Measurements from ENCODE around the gene NBR1. TPM values are rescaled to one million over a fixed set of nuclear protein-coding genes. Genes with fewer than 3 reads are reported as not detected.
"Not testable (repeated sequence)": the region's sequence is repeated elsewhere in the genome, so short reads cannot be mapped to it uniquely, and the experiment has no call there.

NBR1 gene
- polyA plus RNA-seq, 3 donors from 2014 or later, result 59.3 to 96.7 (median 78.5) TPM

DNA sequence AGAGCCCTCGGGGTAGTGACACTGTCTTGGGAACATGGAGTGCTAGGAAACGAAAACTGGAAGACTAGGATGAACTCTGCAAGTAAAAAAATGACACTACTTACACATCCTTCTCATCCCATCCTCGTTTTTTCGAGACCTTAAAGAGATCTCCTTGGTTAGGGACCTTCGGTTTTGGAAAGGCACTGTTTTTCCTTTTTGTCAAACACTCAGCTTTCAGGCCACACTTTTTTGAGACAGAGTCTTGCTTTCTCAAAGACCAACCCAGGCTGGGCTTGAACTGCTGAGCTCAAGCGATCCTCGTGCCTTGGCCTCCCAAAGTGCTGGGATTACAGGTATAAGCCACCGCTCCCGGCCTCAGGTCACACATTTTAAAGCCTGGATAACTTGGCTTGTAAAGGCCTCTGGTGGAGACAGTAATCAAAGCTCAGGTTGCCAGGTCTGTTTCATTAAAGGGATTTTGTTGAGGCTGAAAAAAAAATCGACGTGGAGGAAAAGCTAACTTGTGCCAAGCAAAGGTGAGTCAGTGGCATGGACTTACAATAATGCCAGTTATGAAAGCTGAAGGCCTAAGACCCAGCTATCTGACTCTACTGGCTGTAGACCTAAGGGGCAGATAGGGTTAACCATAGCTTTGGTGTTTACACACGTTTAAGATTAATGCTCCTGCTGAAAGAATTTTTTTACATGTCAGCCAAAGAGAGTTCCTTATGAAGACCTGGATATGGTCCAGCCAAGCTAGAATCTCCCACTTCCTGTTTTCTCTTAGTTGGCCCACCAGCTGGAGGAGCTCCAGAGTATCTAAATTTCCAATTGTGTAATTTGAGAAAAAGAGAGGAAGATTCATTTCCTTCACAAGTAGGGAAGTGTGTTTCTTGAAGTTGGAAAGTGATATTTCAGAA, 823 bp downstream of the NBR1 start:
- Mint-ChIP-seq H3K4me3 (no peak overlapping the region), H3K27me3 (ENCODE audit: low read depth in 3 of 3) (no peaks in the 10 kb centered on the region), H3K4me1 (peaks cover 24 to 36% of the 10 kb centered on the region in 2 donors), H3K36me3 (peaks cover 0 to 15% (median 6%) of the 10 kb centered on the region in 3 donors), H3K9me3 (no peaks in the 10 kb centered on the region), H3K27ac (no peak overlapping the region)
- DNase-seq, result peak; percentile 6 to 11 (median 6)

DNA sequence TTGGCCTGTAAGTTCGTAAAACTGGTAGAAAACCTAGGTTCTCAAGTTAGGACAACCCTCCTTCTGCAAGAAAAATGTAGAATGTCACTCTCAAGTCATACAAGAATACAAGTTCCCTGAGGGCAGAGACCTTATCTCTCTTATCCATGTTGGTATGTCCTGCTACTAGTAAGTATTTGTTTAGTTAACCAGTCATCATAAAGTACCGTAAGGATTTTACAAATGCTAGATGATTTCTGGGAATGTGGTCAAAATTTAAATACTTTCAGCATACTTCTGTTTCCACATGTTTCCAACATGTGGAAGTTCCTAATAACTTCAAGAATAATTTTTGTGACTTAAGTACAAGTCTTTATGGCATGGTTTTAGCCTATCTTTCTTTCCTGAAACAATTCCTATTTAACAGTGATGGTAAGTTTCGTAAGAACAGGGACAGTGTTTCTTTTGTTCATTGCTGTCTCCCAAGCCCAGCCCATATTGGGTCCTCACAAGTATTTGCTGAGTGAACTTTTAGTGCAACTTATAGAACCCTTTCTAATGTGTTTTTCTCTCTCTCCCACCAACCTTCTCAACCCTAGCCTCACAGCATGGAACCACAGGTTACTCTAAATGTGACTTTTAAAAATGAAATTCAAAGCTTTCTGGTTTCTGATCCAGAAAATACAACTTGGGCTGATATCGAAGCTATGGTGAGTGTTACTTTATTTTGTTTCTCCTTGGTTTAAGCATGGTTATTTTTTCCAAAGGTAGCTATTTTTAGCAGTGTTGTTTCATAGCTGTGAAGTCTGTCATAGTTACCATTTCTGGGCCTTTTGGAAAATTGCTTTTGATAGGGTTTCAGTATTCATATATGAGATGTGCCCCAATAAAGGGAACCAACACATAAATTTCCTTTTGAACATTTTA, 4.5 kb downstream of the NBR1 start:
- Mint-ChIP-seq H3K27ac (peak overlapping the region in 4 of 6 donors; percentile 69 to 91 (median 80)), H3K4me3 (peak overlapping the region in 1 of 5 donors; percentile 35), H3K9me3 (no peaks in the 10 kb centered on the region), H3K36me3 (peaks cover 0 to 22% (median 19%) of the 10 kb centered on the region in 3 donors), H3K27me3 (ENCODE audit: low read depth in 3 of 3) (no peaks in the 10 kb centered on the region), H3K4me1 (peaks cover 32 to 47% of the 10 kb centered on the region in 2 donors)
- DNase-seq, result no peak

DNA sequence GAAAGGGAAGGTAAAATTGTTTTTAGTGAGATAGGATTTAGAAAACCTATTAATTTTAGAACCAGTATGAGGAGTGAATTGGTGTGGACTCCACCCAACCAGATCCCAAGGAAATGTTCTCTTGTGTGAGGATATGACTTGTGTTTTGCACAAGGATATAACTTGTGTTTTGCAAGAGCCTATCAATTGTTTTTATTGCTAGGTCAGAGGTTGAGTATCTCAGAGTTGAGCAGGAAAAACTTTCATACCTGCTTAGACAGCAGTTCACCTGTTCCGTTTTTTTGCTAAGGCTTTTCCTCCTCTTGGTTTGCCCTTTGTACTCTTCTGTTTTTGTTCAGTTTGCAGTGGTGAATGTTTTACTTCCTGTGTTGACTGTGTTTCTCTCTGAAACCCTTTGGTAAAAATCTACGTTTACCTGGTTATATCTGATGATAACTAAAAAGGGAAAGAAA, 5.1 kb downstream of the NBR1 start:
- Mint-ChIP-seq H3K36me3 (peaks cover 0 to 22% (median 19%) of the 10 kb centered on the region in 3 donors), H3K4me3 (peak overlapping the region in 2 of 5 donors; percentile 6 to 37), H3K9me3 (no peaks in the 10 kb centered on the region), H3K4me1 (peaks cover 32 to 47% of the 10 kb centered on the region in 2 donors), H3K27me3 (ENCODE audit: low read depth in 3 of 3) (no peaks in the 10 kb centered on the region), H3K27ac (peak overlapping the region in 5 of 6 donors; percentile 69 to 91 (median 80))
- DNase-seq, result no peak

DNA sequence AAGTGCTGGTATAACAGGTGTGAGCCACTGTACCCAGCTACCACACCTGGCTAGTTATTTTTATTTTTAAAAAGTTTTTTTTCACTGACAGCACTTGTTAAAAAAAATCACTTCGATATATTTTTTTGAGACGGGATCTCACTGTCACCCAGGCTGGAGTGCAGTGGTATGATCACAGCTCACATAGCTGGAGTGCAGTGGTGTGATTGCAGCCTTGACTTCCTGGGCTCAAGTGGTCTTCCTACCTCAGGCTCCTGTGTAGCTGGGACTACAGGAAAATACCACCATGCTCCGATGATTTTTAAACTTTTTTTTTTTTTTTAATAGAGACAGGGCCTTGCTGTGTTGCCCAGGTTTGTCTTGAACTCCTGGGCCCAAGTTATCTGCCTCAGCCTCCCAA, 12.9 kb downstream of the NBR1 start:
- Mint-ChIP-seq H3K4me1 (no peaks in the 10 kb centered on the region), H3K36me3 (peaks cover 9 to 18% (median 10%) of the 10 kb centered on the region in 3 donors), H3K27ac (no peak overlapping the region), H3K4me3 (no peak overlapping the region), H3K9me3 (no peaks in the 10 kb centered on the region), H3K27me3 (ENCODE audit: low read depth in 3 of 3) (no peaks in the 10 kb centered on the region)
- DNase-seq, result no peak

DNA sequence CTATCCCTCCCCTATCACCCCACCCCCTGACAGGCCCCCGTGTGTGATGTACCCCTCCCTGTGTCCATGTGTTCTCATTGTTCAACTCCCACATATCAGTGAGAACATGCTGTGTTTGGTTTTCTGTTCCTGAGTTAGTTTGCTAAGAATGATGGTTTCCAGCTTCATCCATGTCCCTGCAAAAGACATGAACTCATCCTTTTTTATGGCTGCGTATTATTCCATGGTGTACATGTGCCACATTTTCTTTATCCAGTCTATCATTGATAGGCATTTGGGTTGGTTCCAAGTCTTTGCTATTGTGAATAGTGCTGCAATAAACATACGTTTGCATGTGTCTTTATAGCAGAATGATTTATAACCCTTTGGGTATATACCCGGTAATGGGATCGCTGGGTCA, 15.6 kb downstream of the NBR1 start:
- H3K4me3 Mint-ChIP-seq; H3K27me3 Mint-ChIP-seq (ENCODE audit: low read depth in 3 of 3); H3K9me3 Mint-ChIP-seq; H3K4me1 Mint-ChIP-seq; DNase-seq: not testable (repeated sequence)
- Mint-ChIP-seq H3K27ac (peak overlapping the region in 1 of 6 donors; percentile 34), H3K36me3 (peaks cover 8 to 38% (median 18%) of the 10 kb centered on the region in 3 donors)

DNA sequence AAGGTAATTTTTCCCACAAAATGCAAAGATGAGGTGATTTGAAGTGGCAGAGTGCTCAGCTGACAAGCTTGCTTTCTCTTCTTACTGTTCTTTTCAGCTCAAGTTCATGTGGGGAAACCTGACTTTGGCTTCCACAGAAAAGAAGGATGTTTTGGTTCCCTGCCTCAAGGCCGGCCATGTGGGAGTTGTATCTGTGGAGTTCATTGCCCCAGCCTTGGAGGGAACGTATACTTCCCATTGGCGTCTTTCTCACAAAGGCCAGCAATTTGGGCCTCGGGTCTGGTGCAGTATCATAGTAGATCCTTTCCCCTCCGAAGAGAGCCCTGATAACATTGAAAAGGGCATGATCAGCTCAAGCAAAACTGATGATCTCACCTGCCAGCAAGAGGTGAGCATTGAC, 22.2 kb downstream of the NBR1 start:
- Mint-ChIP-seq H3K27ac (peak overlapping the region in 1 of 6 donors; percentile 29), H3K9me3 (no peaks in the 10 kb centered on the region), H3K4me3 (no peak overlapping the region), H3K4me1 (peaks cover 0 to 4% of the 10 kb centered on the region in 2 donors), H3K27me3 (ENCODE audit: low read depth in 3 of 3) (no peaks in the 10 kb centered on the region), H3K36me3 (peaks cover 24 to 62% (median 36%) of the 10 kb centered on the region in 3 donors)
- no peak for DNase-seq

DNA sequence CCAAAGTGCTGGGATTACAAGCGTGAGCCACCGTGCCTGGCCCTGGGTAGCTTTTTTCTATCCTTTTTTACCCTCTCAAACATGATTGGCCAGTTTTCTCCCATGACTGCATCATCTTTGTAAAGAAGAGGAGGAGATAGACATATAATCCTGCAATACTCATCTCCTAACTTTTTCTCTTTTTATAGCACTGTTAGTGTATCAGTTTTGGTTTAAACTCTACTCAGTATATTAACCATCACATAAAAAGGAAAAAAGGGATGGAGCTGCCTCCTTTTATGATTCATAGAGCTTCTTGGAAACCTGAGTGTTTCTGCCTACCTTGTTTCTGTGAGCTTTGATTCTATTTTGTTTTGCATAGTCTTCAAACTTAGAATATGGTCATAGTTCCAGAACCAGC, 28.6 kb downstream of the NBR1 start:
- Mint-ChIP-seq H3K27ac (no peak overlapping the region), H3K27me3 (ENCODE audit: low read depth in 3 of 3) (no peaks in the 10 kb centered on the region), H3K36me3 (peaks cover 31 to 52% (median 33%) of the 10 kb centered on the region in 3 donors), H3K4me1 (no peaks in the 10 kb centered on the region), H3K9me3 (no peaks in the 10 kb centered on the region), H3K4me3 (no peak overlapping the region)
- no peak for DNase-seq

DNA sequence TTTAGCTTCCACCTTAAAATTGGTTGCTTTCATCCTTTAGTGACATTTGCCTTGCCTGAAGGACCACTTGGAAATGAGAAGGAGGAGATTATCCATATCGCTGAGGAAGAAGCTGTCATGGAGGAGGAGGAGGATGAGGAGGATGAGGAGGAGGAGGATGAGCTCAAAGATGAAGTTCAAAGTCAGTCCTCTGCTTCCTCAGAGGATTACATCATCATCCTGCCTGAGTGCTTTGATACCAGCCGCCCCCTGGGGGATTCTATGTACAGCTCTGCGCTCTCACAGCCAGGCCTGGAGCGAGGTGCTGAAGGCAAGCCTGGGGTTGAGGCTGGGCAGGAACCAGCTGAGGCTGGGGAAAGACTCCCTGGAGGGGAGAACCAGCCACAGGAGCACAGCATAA, 29.1 kb downstream of the NBR1 start:
- no peak overlapping the region for H3K27ac Mint-ChIP-seq
- no peak overlapping the region for H3K4me3 Mint-ChIP-seq
- H3K36me3 Mint-ChIP-seq, result peaks cover 30 to 51% (median 33%) of the 10 kb centered on the region in 3 donors

DNA sequence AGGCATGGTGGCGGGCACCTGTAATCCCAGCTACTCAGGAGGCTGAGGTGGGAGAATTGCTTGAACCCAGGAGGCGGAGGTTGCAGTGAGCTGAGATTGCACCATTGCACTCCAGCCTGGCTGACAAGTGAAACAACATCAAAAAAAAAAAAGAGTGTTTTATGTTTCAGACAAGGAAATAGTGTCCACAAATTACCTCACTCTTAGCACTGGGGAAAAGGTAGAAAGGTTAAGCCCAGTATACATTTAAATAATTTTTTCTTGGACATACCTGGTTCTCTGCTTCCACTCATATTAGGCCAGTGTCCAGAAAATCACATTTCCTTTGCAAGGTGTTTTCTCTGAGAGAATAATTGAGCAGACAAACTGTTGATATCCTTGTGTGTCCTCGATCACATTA, 32.0 kb downstream of the NBR1 start:
- H3K9me3 Mint-ChIP-seq; H3K27me3 Mint-ChIP-seq (ENCODE audit: low read depth in 3 of 3); DNase-seq; H3K4me3 Mint-ChIP-seq; H3K27ac Mint-ChIP-seq; H3K4me1 Mint-ChIP-seq: not testable (repeated sequence)
- peaks cover 25 to 46% (median 32%) of the 10 kb centered on the region in 3 donors for H3K36me3 Mint-ChIP-seq

More for the DNA sequence above, 29.1 kb downstream of the NBR1 start:
- no peaks in the 10 kb centered on the region for H3K27me3 Mint-ChIP-seq (ENCODE audit: low read depth in 3 of 3)
- no peaks in the 10 kb centered on the region for H3K9me3 Mint-ChIP-seq
- peaks cover 0 to 1% of the 10 kb centered on the region in 2 donors for H3K4me1 Mint-ChIP-seq
- no peak for DNase-seq

DNA sequence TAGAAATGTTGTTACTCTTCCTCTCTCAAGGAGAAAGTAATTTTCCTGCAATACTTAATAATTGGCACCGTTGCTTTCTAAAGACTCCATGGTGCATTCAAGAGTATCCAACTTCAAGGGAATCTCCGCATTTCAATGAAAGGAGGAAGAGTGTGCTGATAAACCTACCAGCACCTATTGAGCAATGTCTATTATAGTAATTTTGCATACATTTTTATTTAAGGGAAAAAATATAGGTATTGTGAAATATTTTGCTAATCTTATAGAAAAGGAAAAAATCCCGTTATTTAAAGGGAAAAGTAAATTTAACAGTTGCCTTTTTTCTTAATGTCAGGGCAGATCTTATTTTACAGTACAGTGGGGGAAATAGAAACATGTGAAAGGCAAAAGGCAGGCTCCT, 39.6 kb downstream of the NBR1 start:
- Mint-ChIP-seq H3K36me3 (peaks cover 8 to 19% (median 9%) of the 10 kb centered on the region in 3 donors), H3K27ac (peak overlapping the region; percentile 96 to 99 (median 98)), H3K4me3 (peak overlapping the region; percentile 95 to 100 (median 100)), H3K4me1 (peaks cover 34 to 43% of the 10 kb centered on the region in 2 donors), H3K9me3 (no peaks in the 10 kb centered on the region), H3K27me3 (ENCODE audit: low read depth in 3 of 3) (peaks cover 0 to 2% (median 0%) of the 10 kb centered on the region in 3 donors)
- DNase-seq, result no peak

DNA sequence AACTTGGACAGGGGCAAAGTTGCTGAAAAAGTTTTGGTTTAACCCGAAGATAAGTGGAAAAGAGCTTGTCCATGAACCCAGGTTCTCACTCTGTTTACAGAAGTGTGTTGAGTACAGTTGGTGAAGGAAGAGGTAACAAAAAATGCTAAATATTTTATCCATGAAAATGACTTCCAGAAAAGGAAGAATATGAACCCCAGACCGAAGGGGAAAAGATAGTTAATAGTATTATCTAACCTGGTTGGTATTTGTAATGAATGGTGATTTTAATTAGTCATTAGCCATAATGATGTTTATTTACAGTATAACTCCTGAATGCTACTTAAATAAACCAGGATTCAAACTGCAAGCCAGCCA, 40.1 kb downstream of the NBR1 start:
- H3K9me3 Mint-ChIP-seq, result no peaks in the 10 kb centered on the region
- peak overlapping the region; percentile 95 to 100 (median 100) for H3K4me3 Mint-ChIP-seq
- peaks cover 34 to 47% of the 10 kb centered on the region in 2 donors for H3K4me1 Mint-ChIP-seq
- H3K27ac Mint-ChIP-seq, result peak overlapping the region; percentile 96 to 99 (median 98)
- H3K36me3 Mint-ChIP-seq, result peaks cover 8 to 23% (median 9%) of the 10 kb centered on the region in 3 donors
- no peak for DNase-seq
- H3K27me3 Mint-ChIP-seq (ENCODE audit: low read depth in 3 of 3), result peaks cover 0 to 2% (median 0%) of the 10 kb centered on the region in 3 donors

DNA sequence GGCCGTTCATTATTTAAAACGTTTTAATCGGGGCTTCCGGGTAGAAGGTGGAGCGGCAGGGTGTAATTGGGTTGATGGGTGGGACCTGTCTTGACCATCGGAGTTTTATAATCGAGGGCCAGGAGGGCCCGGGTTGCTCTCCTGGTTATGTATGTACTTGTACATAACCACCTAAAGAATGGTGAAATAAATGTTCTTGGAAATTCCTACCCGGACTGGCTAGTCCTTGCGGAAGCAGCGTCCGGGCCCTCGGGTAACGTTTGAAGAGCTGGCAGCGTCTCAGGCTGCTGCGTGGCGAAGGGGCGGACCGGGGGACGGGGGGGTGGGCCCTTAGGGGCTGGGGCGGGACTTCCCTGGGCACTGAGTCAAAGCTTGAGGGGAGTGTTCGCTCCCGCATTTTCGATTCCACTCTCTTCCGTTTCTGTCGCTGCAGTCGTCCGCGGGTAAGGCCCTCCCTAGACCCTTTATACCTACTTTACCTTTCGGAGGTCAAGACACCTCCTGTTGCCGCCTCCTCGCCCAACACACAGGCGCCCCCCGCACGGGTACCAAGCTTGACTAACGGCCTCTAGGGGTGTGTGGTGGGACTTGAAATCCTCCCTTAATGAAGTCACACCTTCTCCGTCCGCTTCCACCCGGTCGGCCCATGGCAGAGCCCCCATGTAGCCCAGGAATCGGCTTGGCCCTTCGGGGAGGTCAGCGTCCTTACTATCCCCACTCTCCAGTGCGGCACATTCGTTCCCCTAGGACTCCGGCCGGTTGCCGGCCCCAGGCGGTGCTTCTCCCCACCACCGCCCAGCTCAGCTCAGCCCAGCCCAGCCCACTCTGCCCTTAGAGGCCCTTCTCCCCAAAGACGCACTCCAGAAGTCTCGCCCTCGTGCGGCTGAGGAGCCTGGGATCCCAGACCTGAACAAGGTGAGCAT, 40.7 kb downstream of the NBR1 start, which contains the start of gene TMEM106A:
TSS of gene TMEM106A (plus strand) at position 396 of the 923 bp plus-strand sequence. CDS start 1,167 bp downstream, outside the sequence.
- Mint-ChIP-seq H3K4me1 (peaks cover 34 to 47% of the 10 kb centered on the region in 2 donors), H3K4me3 (peak within 1 kb of the TSS; percentile 95 to 100 (median 100)), H3K9me3 (no peaks in the 10 kb centered on the region), H3K27me3 (ENCODE audit: low read depth in 3 of 3) (peaks cover 0 to 2% (median 0%) of the 10 kb centered on the region in 3 donors), H3K27ac (peak within 1 kb of the TSS; percentile 96 to 99 (median 98)), H3K36me3 (peaks cover 8 to 23% (median 9%) of the 10 kb centered on the region in 3 donors)
- peak; percentile 73 to 77 (median 76) for DNase-seq

All from immature natural killer cell (primary cell).